IPS-18a (cell line): ENCODE results near the gene CTIF.

Experiments used
- H3K27ac ChIP-seq: one replicate; pipeline ENCODE4 v1.5.1; 2013; ENCODE audit warnings: low read length
- H3K27me3 ChIP-seq: one replicate; pipeline ENCODE4 v1.6.1; 2013; ENCODE audit warnings: mild to moderate bottlenecking, low read length; ENCODE audit not compliant: control insufficient read depth, insufficient read depth
- H3K36me3 ChIP-seq: one replicate; pipeline ENCODE4 v1.6.1; 2013; ENCODE audit warnings: low read depth, low read length; ENCODE audit not compliant: control insufficient read depth
- H3K4me1 ChIP-seq: one replicate; pipeline ENCODE4 v1.6.1; 2013; ENCODE audit warnings: low read depth, low read length; ENCODE audit not compliant: control insufficient read depth
- H3K4me3 ChIP-seq: one replicate; pipeline ENCODE4 v1.5.1; 2013; ENCODE audit warnings: low read length
- H3K9ac ChIP-seq: one replicate; pipeline ENCODE4 v1.6.1; 2013; ENCODE audit warnings: mild to moderate bottlenecking, low read length, moderate library complexity
- H3K9me3 ChIP-seq: one replicate; pipeline ENCODE4 v1.6.1; 2013; ENCODE audit warnings: low read depth, low read length; ENCODE audit not compliant: control insufficient read depth

CTIF gene

DNA sequence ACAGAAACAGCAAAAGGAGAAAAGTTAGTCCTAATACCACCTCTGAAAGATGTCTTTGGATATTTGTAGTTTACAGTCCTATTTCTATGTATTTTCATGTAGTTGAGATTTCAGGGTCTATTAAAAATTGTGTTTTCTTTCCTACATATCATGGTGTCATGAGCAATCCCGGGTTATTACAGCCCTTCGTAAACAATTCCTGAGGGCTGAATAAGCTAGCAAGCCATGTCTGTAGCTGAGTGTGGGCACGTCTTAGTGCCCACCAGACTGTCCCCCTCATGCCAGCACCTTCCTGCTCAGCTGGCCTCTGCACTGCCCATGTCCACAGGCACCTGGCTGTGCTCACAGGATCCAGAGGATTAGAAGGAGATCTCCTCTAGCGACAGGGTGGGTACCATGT lies 60.6 kb downstream of the CTIF start:
- Histone ChIP-seq H3K27me3 (no peaks in the 10 kb centered on the region), H3K4me3 (no peak overlapping the region)

DNA sequence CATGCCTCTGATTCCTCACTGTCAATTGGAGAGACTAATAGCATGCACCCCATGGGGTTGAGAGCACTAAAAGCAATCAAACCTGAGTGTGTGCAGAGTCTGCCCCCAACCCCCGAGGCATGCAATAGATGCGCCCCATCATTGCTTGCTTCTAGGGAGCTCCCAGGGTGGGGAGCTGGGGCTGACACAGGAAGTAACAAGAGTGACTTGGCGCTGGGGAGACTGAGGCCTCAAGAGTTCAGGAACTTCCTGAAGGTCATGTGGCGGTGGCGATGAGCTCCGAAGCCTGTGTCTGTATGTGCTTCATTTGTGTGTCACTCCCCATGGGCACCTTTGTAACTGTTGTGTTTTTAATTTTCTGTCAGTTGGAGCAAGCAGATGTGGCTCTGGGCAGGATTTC lies 61.2 kb downstream of the CTIF start:
- H3K4me3 ChIP-seq = no peak overlapping the region

More for the DNA sequence above, 60.6 kb downstream of the CTIF start:
- no peak overlapping the region for H3K9ac ChIP-seq
- H3K4me1 ChIP-seq = no peaks in the 10 kb centered on the region
- no peak overlapping the region for H3K27ac ChIP-seq
- no peaks in the 10 kb centered on the region for H3K9me3 ChIP-seq
- H3K36me3 ChIP-seq = no peaks in the 10 kb centered on the region

DNA sequence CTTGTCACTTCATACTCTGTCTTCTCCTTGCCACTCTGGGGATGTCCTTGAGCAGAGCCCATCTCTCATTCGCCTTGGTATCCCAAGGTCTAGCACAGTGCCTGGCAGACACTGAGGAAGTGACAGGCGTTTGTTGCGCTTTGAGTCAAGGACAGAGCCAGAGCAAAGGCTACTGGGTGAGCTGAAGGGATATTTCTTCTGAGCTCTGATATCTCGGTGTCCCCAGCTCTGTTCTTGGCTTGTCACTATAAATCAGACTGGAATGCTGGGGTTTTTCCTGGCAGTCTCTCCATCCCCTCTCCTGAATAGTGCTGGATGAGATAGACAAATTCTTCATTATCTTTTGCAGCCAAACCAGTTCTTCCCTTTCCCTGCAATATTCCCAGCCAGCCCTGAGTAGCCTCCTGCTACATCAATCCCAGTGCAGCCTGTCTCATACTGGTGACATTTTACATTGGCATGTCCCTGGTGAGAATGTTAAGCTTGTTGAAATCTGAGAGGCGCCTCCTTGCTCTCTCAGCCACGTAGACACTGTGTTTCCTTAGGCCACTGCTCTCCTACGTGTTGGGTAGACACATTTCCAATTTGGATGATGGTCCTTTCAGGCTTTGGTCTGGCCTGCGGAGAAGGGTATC lies 61.7 kb downstream of the CTIF start:
- H3K4me3 ChIP-seq = no peak overlapping the region
- no peak overlapping the region for H3K27ac ChIP-seq
- H3K4me1 ChIP-seq = no peaks in the 10 kb centered on the region
- no peak overlapping the region for H3K9ac ChIP-seq
- no peaks in the 10 kb centered on the region for H3K9me3 ChIP-seq
- no peaks in the 10 kb centered on the region for H3K36me3 ChIP-seq
- no peaks in the 10 kb centered on the region for H3K27me3 ChIP-seq

More for the DNA sequence above, 61.2 kb downstream of the CTIF start:
- Histone ChIP-seq H3K9me3 (no peaks in the 10 kb centered on the region), H3K9ac (no peak overlapping the region), H3K36me3 (no peaks in the 10 kb centered on the region), H3K27me3 (no peaks in the 10 kb centered on the region), H3K27ac (no peak overlapping the region), H3K4me1 (no peaks in the 10 kb centered on the region)

DNA sequence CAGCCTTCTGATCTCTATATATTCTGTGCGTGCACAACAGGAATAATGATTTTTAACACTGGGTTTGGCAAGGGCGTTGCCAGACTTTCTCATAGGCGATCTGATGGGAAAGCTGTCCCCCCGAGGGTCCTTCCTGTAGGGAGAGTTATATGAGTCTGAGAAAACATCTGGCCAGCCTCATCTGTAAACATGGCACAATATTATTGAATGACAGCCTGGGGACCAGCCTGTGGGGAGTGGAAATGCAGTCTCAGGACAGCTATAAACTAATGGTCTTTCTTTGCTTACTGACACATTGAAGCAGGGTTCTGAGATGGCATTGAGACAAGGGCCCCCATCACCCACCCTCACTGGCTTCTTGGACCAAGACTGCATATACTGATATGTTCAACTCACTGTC lies 62.5 kb downstream of the CTIF start:
- Histone ChIP-seq H3K36me3 (no peaks in the 10 kb centered on the region), H3K4me1 (no peaks in the 10 kb centered on the region), H3K4me3 (no peak overlapping the region), H3K27ac (no peak overlapping the region), H3K9me3 (no peaks in the 10 kb centered on the region), H3K27me3 (no peaks in the 10 kb centered on the region), H3K9ac (no peak overlapping the region)

DNA sequence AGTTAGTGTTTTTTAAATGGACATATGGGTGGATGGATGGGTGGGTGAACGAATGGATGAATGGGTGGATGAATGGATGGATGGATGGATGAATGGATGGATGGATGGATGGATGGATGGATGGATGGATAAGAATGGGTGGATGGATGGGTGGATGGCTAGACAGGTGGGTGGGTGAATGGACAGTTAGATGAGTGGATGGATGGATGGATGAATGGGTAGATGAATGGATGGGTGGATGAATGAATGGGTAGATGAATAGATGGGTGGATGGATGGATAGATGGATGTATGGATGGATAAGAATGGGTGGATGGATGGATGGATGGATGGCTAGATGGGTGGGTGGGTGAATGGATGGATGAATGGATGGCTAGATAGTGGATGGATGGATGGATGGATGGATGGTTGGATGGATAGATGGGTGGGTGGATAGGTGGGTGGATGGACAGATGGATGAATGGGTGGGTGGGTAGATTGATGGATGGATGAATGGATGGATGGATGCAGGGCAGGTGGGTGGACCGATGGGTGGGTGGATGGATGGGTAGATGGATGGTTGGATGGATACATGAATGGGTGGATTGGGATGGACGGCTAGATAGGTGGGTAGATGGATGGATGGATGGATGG lies 64.0 kb downstream of the CTIF start:
- Histone ChIP-seq H3K36me3 (no peaks in the 10 kb centered on the region), H3K27ac (no peak overlapping the region), H3K4me3 (no peak overlapping the region), H3K9ac (no peak overlapping the region), H3K4me1 (no peaks in the 10 kb centered on the region), H3K9me3 (no peaks in the 10 kb centered on the region), H3K27me3 (no peaks in the 10 kb centered on the region)

DNA sequence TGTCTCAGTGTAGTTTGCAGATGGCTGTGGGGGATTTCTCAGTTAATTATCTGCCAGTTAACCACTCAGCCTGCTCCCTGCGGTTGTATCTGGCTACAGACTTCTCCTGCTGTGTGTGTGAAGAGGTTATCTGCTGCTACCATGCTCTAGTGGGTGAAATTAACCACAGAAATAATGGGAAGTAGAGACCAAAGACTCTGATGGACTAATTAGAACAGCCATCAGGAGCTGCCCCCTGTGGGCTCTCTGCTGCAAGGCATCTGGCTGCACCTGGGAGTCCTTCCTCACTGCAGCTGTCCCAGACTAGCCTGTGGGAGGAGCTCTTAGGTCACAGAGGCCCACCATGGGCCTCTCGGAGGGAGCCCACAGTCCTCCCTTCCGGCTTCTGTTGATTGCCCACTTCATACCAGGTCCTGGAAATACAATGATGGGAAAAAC lies 66.6 kb downstream of the CTIF start:
- Histone ChIP-seq H3K9ac (no peak overlapping the region), H3K27ac (no peak overlapping the region), H3K4me1 (no peaks in the 10 kb centered on the region), H3K27me3 (no peaks in the 10 kb centered on the region), H3K36me3 (no peaks in the 10 kb centered on the region), H3K4me3 (no peak overlapping the region), H3K9me3 (no peaks in the 10 kb centered on the region)

DNA sequence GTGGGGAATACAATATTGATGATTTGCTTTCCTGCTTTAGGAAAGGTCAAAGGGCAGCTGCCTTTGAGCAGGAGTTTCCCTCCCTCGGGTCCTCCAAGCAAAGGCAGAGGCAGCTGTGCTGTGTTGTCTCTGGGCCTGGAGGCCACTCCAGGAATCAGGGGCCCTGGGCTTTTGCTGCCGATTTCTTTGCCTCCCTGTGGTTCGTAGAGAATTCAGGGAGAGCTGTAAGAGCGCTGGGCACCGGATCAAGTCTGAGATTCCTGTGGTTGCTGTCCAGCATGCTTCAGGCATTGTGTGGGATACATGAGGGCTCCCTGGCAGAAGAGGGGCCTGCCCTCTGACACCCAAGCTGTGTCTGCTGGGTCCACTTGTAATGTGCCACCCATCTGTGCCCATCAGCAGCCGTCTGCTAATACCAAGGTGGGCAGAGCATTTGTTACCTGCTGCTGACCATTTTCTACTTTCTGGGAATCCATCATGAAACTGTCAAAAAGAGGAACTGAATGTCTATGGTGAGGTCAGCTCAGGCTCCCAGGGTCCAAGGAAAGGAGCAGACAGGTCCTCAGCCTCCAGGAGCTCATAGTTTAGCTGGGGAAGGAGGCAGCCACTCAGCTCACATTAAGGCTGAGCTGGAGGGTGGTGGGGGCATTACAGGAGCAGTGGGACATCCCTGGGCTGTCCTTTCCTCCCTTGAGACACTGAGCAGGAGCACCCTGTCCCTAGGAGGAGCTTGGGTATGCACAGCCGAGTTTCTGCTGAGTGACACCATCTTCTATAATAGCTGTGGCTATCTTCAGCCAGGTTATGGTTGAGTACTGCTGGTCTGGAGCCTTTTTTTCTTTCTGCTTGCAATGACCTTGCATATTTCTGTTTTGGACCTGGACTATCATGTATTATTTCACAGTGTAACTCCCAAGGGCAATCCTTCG lies 68.5 kb downstream of the CTIF start:
- no peaks in the 10 kb centered on the region for H3K27me3 ChIP-seq
- H3K27ac ChIP-seq = no peak overlapping the region
- H3K9me3 ChIP-seq = no peaks in the 10 kb centered on the region
- no peaks in the 10 kb centered on the region for H3K4me1 ChIP-seq
- H3K9ac ChIP-seq = no peak overlapping the region
- H3K4me3 ChIP-seq = no peak overlapping the region
- H3K36me3 ChIP-seq = no peaks in the 10 kb centered on the region

DNA sequence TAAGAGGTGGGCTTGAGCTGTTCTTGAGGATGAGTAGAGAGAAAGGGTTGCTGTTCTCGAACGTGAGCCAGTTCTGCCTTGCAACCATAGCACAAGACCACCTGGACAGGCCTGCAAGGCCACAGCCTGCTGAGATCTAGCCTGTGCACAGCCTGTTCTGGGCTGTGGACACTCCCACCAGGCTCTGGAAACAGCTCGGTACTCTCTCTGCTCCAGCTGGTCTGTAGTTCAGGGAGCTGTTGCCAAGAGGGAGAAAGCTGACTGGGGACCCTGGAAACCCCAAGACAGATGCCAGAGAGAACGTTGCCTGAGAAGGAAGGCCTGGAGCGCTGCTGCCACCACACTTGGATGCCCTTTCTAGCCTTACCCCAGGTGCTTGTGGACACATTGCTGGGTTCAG lies 69.8 kb downstream of the CTIF start:
- H3K27ac ChIP-seq = no peak overlapping the region
- no peaks in the 10 kb centered on the region for H3K27me3 ChIP-seq
- no peaks in the 10 kb centered on the region for H3K36me3 ChIP-seq
- H3K9ac ChIP-seq = no peak overlapping the region
- H3K9me3 ChIP-seq = no peaks in the 10 kb centered on the region
- H3K4me3 ChIP-seq = no peak overlapping the region
- peaks cover 6% of the 10 kb centered on the region for H3K4me1 ChIP-seq

DNA sequence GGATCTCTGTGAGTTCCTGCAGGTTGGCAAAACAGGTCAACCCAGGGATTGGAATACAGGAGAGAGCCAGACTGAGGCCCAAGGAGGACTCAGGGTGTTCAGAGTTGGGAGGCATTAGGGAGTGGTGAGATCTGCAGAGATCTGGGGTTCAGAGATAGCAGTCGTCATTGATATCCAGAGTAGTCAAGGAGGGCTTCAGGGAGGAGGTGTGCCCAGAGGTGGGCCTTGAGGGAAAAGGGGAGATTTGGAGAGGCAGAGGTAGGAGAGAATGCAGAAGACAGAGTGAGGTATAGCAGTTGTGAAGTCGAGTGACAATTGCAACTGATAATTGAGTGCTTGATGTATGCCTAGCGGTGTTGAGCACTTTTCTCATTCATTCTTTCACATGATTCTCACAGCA lies 70.3 kb downstream of the CTIF start:
- peaks cover 10% of the 10 kb centered on the region for H3K4me1 ChIP-seq
- no peaks in the 10 kb centered on the region for H3K27me3 ChIP-seq
- no peaks in the 10 kb centered on the region for H3K36me3 ChIP-seq
- no peaks in the 10 kb centered on the region for H3K9me3 ChIP-seq
- H3K4me3 ChIP-seq = no peak overlapping the region
- no peak overlapping the region for H3K27ac ChIP-seq
- no peak overlapping the region for H3K9ac ChIP-seq

DNA sequence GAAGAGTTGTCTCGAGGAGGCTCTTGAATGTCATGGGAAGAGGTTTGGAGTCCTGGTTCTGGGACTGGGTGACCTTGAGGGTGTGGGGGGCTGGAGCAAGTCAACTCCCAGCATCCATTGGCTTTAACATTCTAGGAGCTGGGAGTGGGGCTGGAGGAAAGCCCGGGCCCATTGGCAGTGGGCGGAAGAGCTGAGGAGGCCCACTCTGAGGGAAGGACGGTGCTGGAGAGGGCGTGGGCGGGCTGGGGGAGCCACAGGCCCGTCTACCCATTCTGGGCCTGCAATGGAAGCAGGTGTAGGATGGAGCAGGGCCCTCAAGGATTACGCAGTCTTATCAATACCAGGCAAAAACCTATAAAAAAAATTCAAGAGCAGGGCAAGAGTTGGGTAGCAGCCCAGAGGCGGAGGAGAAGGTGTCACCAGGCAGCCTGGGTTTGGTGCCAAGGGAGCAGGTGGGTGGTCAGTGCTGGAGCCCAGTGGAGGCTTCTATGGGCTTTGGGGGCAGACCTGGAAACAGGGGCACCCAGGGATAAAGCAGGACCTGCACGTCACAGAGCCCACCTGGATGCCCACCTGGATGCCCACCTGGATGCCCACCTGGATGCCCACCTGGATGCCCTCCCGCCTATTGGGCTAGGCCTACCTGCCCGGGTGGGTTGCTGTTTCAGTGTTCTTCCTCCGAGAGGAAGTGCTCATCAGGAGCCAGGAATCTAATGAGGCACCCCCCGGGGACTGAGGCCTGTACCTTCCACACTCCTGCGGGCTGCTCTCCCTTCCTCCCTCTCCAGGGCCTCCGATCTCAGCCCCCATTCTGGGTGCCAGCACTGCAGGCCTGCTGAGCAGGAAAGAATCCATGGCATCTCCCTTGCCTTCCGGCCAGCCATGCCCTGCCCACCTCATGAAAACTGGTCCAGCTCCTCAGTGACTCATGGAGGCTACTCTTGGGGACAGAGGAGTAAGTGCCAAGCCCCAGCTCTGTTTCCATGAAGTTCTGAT lies 71.3 kb downstream of the CTIF start:
- H3K27ac ChIP-seq = no peak overlapping the region
- H3K4me3 ChIP-seq = no peak overlapping the region
- H3K4me1 ChIP-seq = peaks cover 10% of the 10 kb centered on the region
- H3K27me3 ChIP-seq = no peaks in the 10 kb centered on the region
- H3K36me3 ChIP-seq = no peaks in the 10 kb centered on the region
- H3K9me3 ChIP-seq = no peaks in the 10 kb centered on the region
- no peak overlapping the region for H3K9ac ChIP-seq

DNA sequence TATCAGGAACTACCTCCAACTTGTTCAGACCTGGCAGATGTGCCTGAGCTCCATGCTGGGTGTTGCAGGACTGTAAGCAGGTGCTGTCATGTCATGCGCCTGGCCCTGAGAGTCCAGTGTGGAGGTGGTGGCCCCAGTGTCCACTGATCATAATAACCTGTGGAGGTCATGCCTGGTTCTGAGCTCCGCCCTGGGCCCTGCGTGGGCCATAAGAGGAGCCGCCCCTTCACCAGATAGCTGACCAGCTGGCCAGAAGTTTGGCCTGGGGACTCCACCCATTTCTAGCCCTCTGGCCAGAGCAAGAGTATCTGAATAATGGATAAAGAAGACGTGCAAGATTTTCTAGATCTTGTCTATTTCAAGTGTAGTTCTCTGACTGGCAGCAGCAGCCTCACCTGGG lies 72.4 kb downstream of the CTIF start:
- Histone ChIP-seq H3K9ac (no peak overlapping the region), H3K27me3 (no peaks in the 10 kb centered on the region), H3K4me1 (peaks cover 10% of the 10 kb centered on the region), H3K36me3 (no peaks in the 10 kb centered on the region), H3K9me3 (no peaks in the 10 kb centered on the region), H3K27ac (no peak overlapping the region), H3K4me3 (no peak overlapping the region)
